H1 (cell line): ENCODE data around the gene PLEK2. TPM values are rescaled to one million over a fixed set of nuclear protein-coding genes. Genes with fewer than 3 reads are reported as not detected.

Experiments
- ATF3 ChIP-seq: IDR thresholded peaks from 2 replicates; pipeline ENCODE4 v1.6.1; 2011; ENCODE audit warnings: low read depth, mild to moderate bottlenecking, low read length; ENCODE audit not compliant: insufficient read depth
- CHD7 ChIP-seq: fragments of 300-600 bp; sonication (generic); IDR thresholded peaks from 2 replicates; pipeline ENCODE4 v1.7.1; 2012; ENCODE audit warnings: low read length, moderate library complexity, mild to moderate bottlenecking, inconsistent platforms; ENCODE audit not compliant: insufficient replicate concordance
- E2F6 ChIP-seq: IDR thresholded peaks from 2 replicates; pipeline ENCODE4 v1.6.1; 2012; ENCODE audit warnings: inconsistent platforms
- EP300 ChIP-seq, 2 experiments: IDR thresholded peaks; 1 replicate in 1 of 2; 2 replicates in 1 of 2; pipeline ENCODE4 v1.6.1; 2011 to 2012; ENCODE audit warnings: low read depth in 2 of 2, low read length in 2 of 2, mild to moderate bottlenecking in 2 of 2, borderline replicate concordance in 1 of 2, inconsistent platforms in 1 of 2, moderate library complexity in 1 of 2
- JUN ChIP-seq: IDR thresholded peaks from 2 replicates; pipeline ENCODE4 v1.6.1; 2011; ENCODE audit warnings: low read depth, mild to moderate bottlenecking, improper control_type of control experiment, low read length
- NANOG ChIP-seq: IDR thresholded peaks from 2 replicates; pipeline ENCODE4 v1.6.1; 2011; ENCODE audit warnings: low read length, low read depth, mild to moderate bottlenecking, inconsistent platforms; ENCODE audit not compliant: insufficient read depth, poor library complexity, severe bottlenecking
- RFX5 ChIP-seq: IDR thresholded peaks from 2 replicates; pipeline ENCODE4 v1.6.1; 2011; ENCODE audit warnings: low read depth, low read length, improper control_type of control experiment, borderline replicate concordance
- TAF7 ChIP-seq: optimal IDR thresholded peaks from 2 replicates; pipeline ENCODE3; 2011; ENCODE audit warnings: low read depth, mild to moderate bottlenecking, inconsistent platforms, low read length, moderate library complexity, borderline replicate concordance
- polyA plus RNA-seq, 7 experiments: library from polyadenylated mRNA; depleted of rRNA in 3 of 7; stranded (reverse) in 5 of 7; unstranded in 2 of 7; fragments of >200 nt in 5 of 7; fragments of 200-250 nt in 2 of 7; gene quantifications; 1 replicate in 5 of 7; 2 replicates in 1 of 7; 4 replicates in 1 of 7; pipeline versions ENCODE4 v1.2.1 to v1.2.3, GENCODE V29; 2011 to 2013; ENCODE audit warnings: missing spikeins in 2 of 7, mixed read lengths in 2 of 7
- total RNA-seq: library from RNA; stranded (reverse); fragmentation: NEBNext Ultra II Directional; extraction: Animal tissue kit (Norgen Biotek cat#: 25700); gene quantifications from 2 replicates; pipeline ENCODE4 v1.2.1, GENCODE V29; 2021

Gene PLEK2
- total and polyA plus RNA-seq, 2 of the 8 experiments (the other 6 are each of a cell fraction or from before 2014, with no cell fraction given): 0.41 to 2.1 TPM

- TF ChIP-seq RFX5 (no peak), TAF7 (peak; percentile 3), CHD7 (no peak), E2F6 (peak; percentile 61), EP300 (IDR thresholded peaks at IDR 0.05; ENCODE audit: borderline replicate concordance in 1 of 2, low read depth in 2 of 2, low read length in 2 of 2) (no peak; a peak in 1 of 3 replicates), ATF3 (peak; percentile 46; the same call in 1 of the 2 replicates), NANOG (no peak), JUN (no peak)
Measured at GRCh38 chr14:67359775-67360469, 52.0 kb downstream of the PLEK2 start, which contains the start of the genes ATP6V1D and EIF2S1 (continued).
